Endodermal cell (in vitro differentiated cells): ENCODE measurements around the gene SRGAP3. TPM values are rescaled to one million over a fixed set of nuclear protein-coding genes. Genes with fewer than 3 reads are reported as not detected.

Source experiments
- DNase-seq: peaks from one replicate; pipeline ENCODE4 v3.0.0-alpha.2; 2017
- H3K27ac ChIP-seq: 2 replicates; pipeline ENCODE4 v1.5.1; 2013; ENCODE audit warnings: mild to moderate bottlenecking, low read depth, low read length, moderate library complexity
- H3K27me3 ChIP-seq: 2 replicates; pipeline ENCODE4 v1.6.1; 2013; ENCODE audit warnings: mild to moderate bottlenecking, low read length, moderate library complexity; ENCODE audit not compliant: insufficient read depth, control insufficient read depth, poor library complexity, severe bottlenecking
- H3K36me3 ChIP-seq: 2 replicates; pipeline ENCODE4 v1.7.0; 2013; ENCODE audit warnings: mild to moderate bottlenecking, low read length, moderate library complexity; ENCODE audit not compliant: control insufficient read depth, insufficient read depth
- H3K4me1 ChIP-seq: one replicate; pipeline ENCODE4 v1.7.0; 2013; ENCODE audit warnings: low read length; ENCODE audit not compliant: control insufficient read depth, insufficient read depth
- H3K4me3 ChIP-seq: 2 replicates; pipeline ENCODE4 v1.5.1; 2013; ENCODE audit warnings: mild to moderate bottlenecking, low read length, moderate library complexity
- H3K9ac ChIP-seq: 2 replicates; pipeline ENCODE4 v1.6.1; 2013; ENCODE audit warnings: mild to moderate bottlenecking, low read length, moderate library complexity; ENCODE audit not compliant: poor library complexity, severe bottlenecking; ENCODE audit errors: extremely low read depth
- H3K9me3 ChIP-seq: 2 replicates; pipeline ENCODE4 v1.6.1; 2013; ENCODE audit warnings: mild to moderate bottlenecking, low read length, moderate library complexity; ENCODE audit not compliant: control insufficient read depth
- H3K27ac Mint-ChIP-seq: 2 replicates; pipeline ENCODE4 v1.8.0; 2020; ENCODE audit warnings: mixed read lengths
- H3K27me3 Mint-ChIP-seq: 2 replicates; pipeline ENCODE4 v1.8.0; 2021; ENCODE audit warnings: mild to moderate bottlenecking, mixed read lengths; ENCODE audit not compliant: insufficient read depth
- H3K36me3 Mint-ChIP-seq: 2 replicates; pipeline ENCODE4 v1.8.0; 2020; ENCODE audit warnings: low read depth, mixed read lengths
- H3K4me1 Mint-ChIP-seq: 2 replicates; pipeline ENCODE4 v1.8.0; 2020; ENCODE audit warnings: mixed read lengths
- H3K4me3 Mint-ChIP-seq: 2 replicates; pipeline ENCODE4 v1.8.0; 2020; ENCODE audit warnings: mild to moderate bottlenecking, moderate library complexity, mixed read lengths
- H3K9me3 Mint-ChIP-seq: 2 replicates; pipeline ENCODE4 v1.8.0; 2020; ENCODE audit warnings: mild to moderate bottlenecking, mixed read lengths
- CTCF ChIP-seq: fragments of 200-600 bp; sonication (generic); conservative IDR thresholded peaks from 2 replicates; pipeline ENCODE4 v1.5.0; 2021; ENCODE audit warnings: antibody characterized with exemption, mild to moderate bottlenecking
- WGBS, 2 experiments: methylation state at CpG; one replicate each; pipeline versions ENCODE4 v1.1.5 to v1.1.7; 2013; ENCODE audit warnings: missing lambda C conversion rate in 2 of 2, mixed read lengths in 1 of 2; ENCODE audit not compliant: insufficient coverage in 1 of 2, insufficient read length in 1 of 2; 5-methylcytosine and 5-hydroxymethylcytosine counted together
- total RNA-seq, 2 donors: library from RNA; stranded (reverse); fragmentation: NEBNext Ultra II Directional in 1 of 2; extraction: Animal tissue kit (Norgen Biotek cat#: 25700) in 1 of 2; gene quantifications; 2 replicates in 1 of 2; 3 replicates in 1 of 2; pipeline ENCODE4 v1.2.1, GENCODE V29; 2021

The SRGAP3 gene
- total RNA-seq, 2 donors from 2014 or later: 5.0 to 8.1 TPM

GRCh38 chr3:8992199-8992598 is 257.2 kb downstream of the SRGAP3 start:
- no peaks in the 10 kb centered on the region for H3K36me3 Mint-ChIP-seq
- no peak for TF ChIP-seq CTCF
- no peaks in the 10 kb centered on the region for H3K9me3 Mint-ChIP-seq

GRCh38 chr3:8990266-8991215 is 258.9 kb downstream of the SRGAP3 start:
- Mint-ChIP-seq H3K4me3 (no peak overlapping the region), H3K9me3 (no peaks in the 10 kb centered on the region), H3K36me3 (no peaks in the 10 kb centered on the region), H3K27ac (no peak overlapping the region), H3K4me1 (no peaks in the 10 kb centered on the region), H3K27me3 (no peaks in the 10 kb centered on the region)
- no peaks in the 10 kb centered on the region for H3K36me3 ChIP-seq
- no peaks in the 10 kb centered on the region for H3K9me3 ChIP-seq
- DNase-seq: no peak
- WGBS, 2 experiments: 93 to 96% methylated on average over 6 to 36 of the region's 36 CpGs
- no peak overlapping the region for H3K4me3 ChIP-seq
- no peak for TF ChIP-seq CTCF
- H3K4me1 ChIP-seq: no peaks in the 10 kb centered on the region
- no peaks in the 10 kb centered on the region for H3K27me3 ChIP-seq
- H3K27ac ChIP-seq: no peak overlapping the region
- no peak overlapping the region for H3K9ac ChIP-seq

More at GRCh38 chr3:8992199-8992598, 257.2 kb downstream of the SRGAP3 start:
- Histone ChIP-seq H3K27ac (no peak overlapping the region), H3K4me3 (no peak overlapping the region), H3K27me3 (no peaks in the 10 kb centered on the region), H3K9me3 (no peaks in the 10 kb centered on the region), H3K9ac (no peak overlapping the region), H3K4me1 (no peaks in the 10 kb centered on the region), H3K36me3 (no peaks in the 10 kb centered on the region)
- DNase-seq: no peak
- Mint-ChIP-seq H3K4me1 (no peaks in the 10 kb centered on the region), H3K27ac (no peak overlapping the region), H3K27me3 (no peaks in the 10 kb centered on the region), H3K4me3 (no peak overlapping the region)
- WGBS, 2 experiments: 83 to 91% methylated on average over 1 to 2 of the region's 4 CpGs

- 90% methylated on average over 6 to 8 of the region's 8 CpGs for WGBS, 2 experiments
- Mint-ChIP-seq H3K36me3 (no peaks in the 10 kb centered on the region), H3K27me3 (no peaks in the 10 kb centered on the region), H3K4me3 (no peak overlapping the region), H3K4me1 (no peaks in the 10 kb centered on the region), H3K9me3 (no peaks in the 10 kb centered on the region), H3K27ac (no peak overlapping the region)
- Histone ChIP-seq H3K9ac (no peak overlapping the region), H3K36me3 (no peaks in the 10 kb centered on the region), H3K4me1 (no peaks in the 10 kb centered on the region), H3K4me3 (no peak overlapping the region), H3K9me3 (no peaks in the 10 kb centered on the region), H3K27ac (peak overlapping the region; percentile 21), H3K27me3 (no peaks in the 10 kb centered on the region)
- DNase-seq: peak; percentile 44
- TF ChIP-seq CTCF: no peak
These were observed 260.5 kb downstream of the SRGAP3 start for GRCh38 chr3:8988791-8989558.
